Trophoblast cell (in vitro differentiated cells and primary cell): ENCODE results near the gene SCN1B.
"Not testable (repeated sequence)": the region's sequence is repeated elsewhere in the genome, so short reads cannot be mapped to it uniquely, and the experiment has no call there.

ENCODE experiments used
- DNase-seq, 2 donors: peaks; one replicate each; pipeline ENCODE4 v3.0.0-alpha.2; 2016
- H2AFZ ChIP-seq: 2 replicates; pipeline ENCODE4 v1.6.1; 2013; ENCODE audit warnings: low read length, moderate library complexity, mild to moderate bottlenecking; ENCODE audit not compliant: insufficient read depth, poor library complexity
- H2AK5ac ChIP-seq: 2 replicates; pipeline ENCODE4 v1.6.1; 2013; ENCODE audit warnings: mild to moderate bottlenecking, low read length
- H2BK120ac ChIP-seq: 2 replicates; pipeline ENCODE4 v1.6.1; 2013; ENCODE audit warnings: low read length, mild to moderate bottlenecking, moderate library complexity; ENCODE audit not compliant: insufficient read depth, poor library complexity
- H2BK12ac ChIP-seq: 2 replicates; pipeline ENCODE4 v1.6.1; 2013; ENCODE audit warnings: mild to moderate bottlenecking, low read length, moderate library complexity
- H2BK5ac ChIP-seq: 2 replicates; pipeline ENCODE4 v1.6.1; 2013; ENCODE audit warnings: low read length, low read depth, moderate library complexity, mild to moderate bottlenecking; ENCODE audit not compliant: poor library complexity
- H3K14ac ChIP-seq: 2 replicates; pipeline ENCODE4 v1.6.1; 2013; ENCODE audit warnings: mild to moderate bottlenecking, low read length
- H3K18ac ChIP-seq: 2 replicates; pipeline ENCODE4 v1.6.1; 2013; ENCODE audit warnings: mild to moderate bottlenecking, low read length
- H3K23ac ChIP-seq: 2 replicates; pipeline ENCODE4 v1.6.1; 2013; ENCODE audit warnings: low read length
- H3K27ac ChIP-seq: 2 replicates; pipeline ENCODE4 v1.5.1; 2013; ENCODE audit warnings: low read depth, mild to moderate bottlenecking, inconsistent platforms, low read length, moderate library complexity
- H3K27me3 ChIP-seq: 2 replicates; pipeline ENCODE4 v1.6.1; 2013; ENCODE audit warnings: inconsistent platforms, mild to moderate bottlenecking, low read length, moderate library complexity; ENCODE audit not compliant: insufficient read depth
- H3K36me3 ChIP-seq, 2 experiments: 1 replicate in 1 of 2; 2 replicates in 1 of 2; pipeline ENCODE4 v1.6.1; 2013; ENCODE audit warnings: low read length in 2 of 2, mild to moderate bottlenecking in 2 of 2, moderate library complexity in 1 of 2; ENCODE audit not compliant: insufficient read depth in 2 of 2, control insufficient read depth in 1 of 2
- H3K4ac ChIP-seq: 2 replicates; pipeline ENCODE4 v1.6.1; 2013; ENCODE audit warnings: low read depth, mild to moderate bottlenecking, low read length, moderate library complexity
- H3K4me1 ChIP-seq, 2 experiments: 1 replicate in 1 of 2; 2 replicates in 1 of 2; pipeline ENCODE4 v1.6.1; 2013; ENCODE audit warnings: low read length in 2 of 2, mild to moderate bottlenecking in 2 of 2, moderate library complexity in 1 of 2; ENCODE audit not compliant: insufficient read depth in 2 of 2, control insufficient read depth in 1 of 2
- H3K4me2 ChIP-seq: 2 replicates; pipeline ENCODE4 v1.6.1; 2013; ENCODE audit warnings: inconsistent platforms, mild to moderate bottlenecking, low read length, moderate library complexity
- H3K4me3 ChIP-seq: 2 replicates; pipeline ENCODE4 v1.5.1; 2013; ENCODE audit warnings: mild to moderate bottlenecking, low read depth, low read length, inconsistent platforms
- H3K79me1 ChIP-seq: one replicate; pipeline ENCODE4 v1.6.1; 2013; ENCODE audit warnings: low read length
- H3K79me2 ChIP-seq: 2 replicates; pipeline ENCODE4 v1.6.1; 2013; ENCODE audit warnings: low read length, mild to moderate bottlenecking; ENCODE audit not compliant: control insufficient read depth, insufficient read depth, poor library complexity
- H3K9ac ChIP-seq: 2 replicates; pipeline ENCODE4 v1.6.1; 2013; ENCODE audit warnings: mild to moderate bottlenecking, low read length
- H3K9me3 ChIP-seq: 2 replicates; pipeline ENCODE4 v1.6.1; 2013; ENCODE audit warnings: low read depth, mild to moderate bottlenecking, control low read depth, inconsistent platforms, low read length; ENCODE audit not compliant: insufficient read depth
- H4K12ac ChIP-seq: 2 replicates; pipeline ENCODE4 v1.6.1; 2013; ENCODE audit warnings: low read depth, mild to moderate bottlenecking, low read length, moderate library complexity
- H4K8ac ChIP-seq: 2 replicates; pipeline ENCODE4 v1.6.1; 2013; ENCODE audit warnings: low read depth, mild to moderate bottlenecking, low read length, moderate library complexity
- H4K91ac ChIP-seq: one replicate; pipeline ENCODE4 v1.6.1; 2013; ENCODE audit warnings: low read depth, mild to moderate bottlenecking, low read length, moderate library complexity
- WGBS: extraction: QIAGEN DNeasy Blood & Tissue Kit; methylation state at CpG from one replicate; pipeline ENCODE4 v1.1.7; 2013; ENCODE audit warnings: missing lambda C conversion rate; ENCODE audit not compliant: insufficient read length, insufficient coverage; ENCODE audit errors: extremely low coverage; 5-methylcytosine and 5-hydroxymethylcytosine counted together

Gene SCN1B

GRCh38 chr19:35006999-35007365 lies 23.3 kb upstream of the SCN1B start:
- H2AK5ac ChIP-seq = no peak overlapping the region
- no peak overlapping the region for H4K8ac ChIP-seq
- H2AFZ ChIP-seq = no peak overlapping the region
- no peak overlapping the region for H3K14ac ChIP-seq
- no peaks in the 10 kb centered on the region for H3K27me3 ChIP-seq
- no peak for DNase-seq
- H2BK12ac ChIP-seq = no peak overlapping the region
- no peak overlapping the region for H3K4me3 ChIP-seq
- H3K9ac ChIP-seq = no peak overlapping the region
- WGBS = no CpG with 5 or more reads among the region's 5 CpGs
- H3K9me3 ChIP-seq = peaks cover 1% of the 10 kb centered on the region
- H3K4me2 ChIP-seq = no peak overlapping the region
- peaks cover 7% of the 10 kb centered on the region in 2 experiments for H3K4me1 ChIP-seq
- H2BK120ac ChIP-seq = no peak overlapping the region
- no peak overlapping the region for H4K12ac ChIP-seq
- no peak overlapping the region for H3K23ac ChIP-seq
- no peaks in the 10 kb centered on the region for H3K79me1 ChIP-seq
- no peak overlapping the region for H4K91ac ChIP-seq
- H3K36me3 ChIP-seq = peaks cover 47 to 53% of the 10 kb centered on the region in 2 experiments
- H2BK5ac ChIP-seq = no peak overlapping the region
- no peak overlapping the region for H3K4ac ChIP-seq
- H3K18ac ChIP-seq = peak overlapping the region; percentile 11
- H3K79me2 ChIP-seq = no peaks in the 10 kb centered on the region
- H3K27ac ChIP-seq = no peak overlapping the region

DNA sequence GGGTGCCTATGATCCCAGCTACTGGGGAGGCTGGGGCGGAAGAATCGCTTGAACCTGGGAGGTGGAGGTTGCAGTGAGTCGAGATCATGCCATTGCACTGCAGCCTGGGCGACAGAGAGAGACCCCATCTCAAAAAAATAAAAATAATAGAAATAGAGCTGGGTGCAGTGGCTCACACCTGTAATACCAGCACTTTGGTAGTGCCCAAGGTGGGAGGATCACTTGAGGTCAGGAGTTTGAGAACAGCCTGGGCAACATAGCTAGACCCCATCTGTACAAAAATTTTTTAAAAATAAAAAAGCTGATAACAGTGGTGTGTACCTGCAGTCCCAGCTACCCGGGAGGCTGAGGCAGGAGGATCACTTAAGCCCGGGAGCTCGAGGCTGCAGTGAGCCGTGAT lies 22.8 kb upstream of the SCN1B start:
- H3K27me3 ChIP-seq, H3K9ac ChIP-seq, H3K9me3 ChIP-seq, H3K79me1 ChIP-seq, H2AK5ac ChIP-seq, DNase-seq, H2BK5ac ChIP-seq, H4K8ac ChIP-seq, H3K18ac ChIP-seq, H3K27ac ChIP-seq, H3K4ac ChIP-seq, H3K4me1 ChIP-seq, H3K23ac ChIP-seq, H2BK12ac ChIP-seq, H2AFZ ChIP-seq, H2BK120ac ChIP-seq, H4K91ac ChIP-seq, H3K4me3 ChIP-seq, H3K79me2 ChIP-seq, H4K12ac ChIP-seq, H3K14ac ChIP-seq, H3K4me2 ChIP-seq: not testable (repeated sequence)
- peaks cover 51 to 55% of the 10 kb centered on the region in 2 experiments for H3K36me3 ChIP-seq
- no CpG with 5 or more reads among the region's 8 CpGs for WGBS

DNA sequence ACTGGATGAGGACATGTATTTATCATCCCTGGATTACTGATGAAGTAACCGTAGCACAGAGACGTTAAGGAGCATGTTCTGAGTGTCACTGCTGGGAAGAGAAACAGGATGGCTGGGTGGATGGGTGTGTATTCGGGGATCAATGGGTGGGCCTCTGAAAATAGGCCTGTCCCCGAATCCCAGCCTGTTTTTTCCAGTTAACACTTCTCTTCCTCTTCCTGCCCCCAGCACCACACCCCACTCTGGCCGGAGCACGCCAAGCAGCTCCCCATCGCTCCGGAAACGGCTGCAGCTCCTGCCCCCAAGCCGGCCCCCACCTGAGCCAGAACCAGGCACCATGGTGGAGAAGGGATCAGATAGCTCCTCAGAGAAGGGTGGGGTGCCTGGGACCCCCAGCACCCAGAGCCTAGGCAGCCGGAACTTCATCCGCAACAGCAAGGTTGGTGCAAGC lies 21.4 kb upstream of the SCN1B start:
- H2BK12ac ChIP-seq = no peak overlapping the region
- no peak overlapping the region for H3K27ac ChIP-seq
- no peak overlapping the region for H2BK120ac ChIP-seq
- peaks cover 58 to 60% of the 10 kb centered on the region in 2 experiments for H3K36me3 ChIP-seq
- no peak overlapping the region for H3K9ac ChIP-seq
- no peak overlapping the region for H2AK5ac ChIP-seq
- no peaks in the 10 kb centered on the region for H3K4me1 ChIP-seq
- no peak overlapping the region for H3K4ac ChIP-seq
- H3K9me3 ChIP-seq = peaks cover 1% of the 10 kb centered on the region
- H4K91ac ChIP-seq = no peak overlapping the region
- no peak overlapping the region for H3K4me2 ChIP-seq
- H4K12ac ChIP-seq = no peak overlapping the region
- WGBS = no CpG with 5 or more reads among the region's 12 CpGs
- no peaks in the 10 kb centered on the region for H3K27me3 ChIP-seq
- peak overlapping the region; percentile 6 for H3K18ac ChIP-seq
- no peaks in the 10 kb centered on the region for H3K79me1 ChIP-seq
- no peak overlapping the region for H2AFZ ChIP-seq
- H2BK5ac ChIP-seq = no peak overlapping the region
- H3K14ac ChIP-seq = no peak overlapping the region
- no peak overlapping the region for H4K8ac ChIP-seq
- H3K4me3 ChIP-seq = no peak overlapping the region
- DNase-seq = no peak
- no peaks in the 10 kb centered on the region for H3K79me2 ChIP-seq
- no peak overlapping the region for H3K23ac ChIP-seq

DNA sequence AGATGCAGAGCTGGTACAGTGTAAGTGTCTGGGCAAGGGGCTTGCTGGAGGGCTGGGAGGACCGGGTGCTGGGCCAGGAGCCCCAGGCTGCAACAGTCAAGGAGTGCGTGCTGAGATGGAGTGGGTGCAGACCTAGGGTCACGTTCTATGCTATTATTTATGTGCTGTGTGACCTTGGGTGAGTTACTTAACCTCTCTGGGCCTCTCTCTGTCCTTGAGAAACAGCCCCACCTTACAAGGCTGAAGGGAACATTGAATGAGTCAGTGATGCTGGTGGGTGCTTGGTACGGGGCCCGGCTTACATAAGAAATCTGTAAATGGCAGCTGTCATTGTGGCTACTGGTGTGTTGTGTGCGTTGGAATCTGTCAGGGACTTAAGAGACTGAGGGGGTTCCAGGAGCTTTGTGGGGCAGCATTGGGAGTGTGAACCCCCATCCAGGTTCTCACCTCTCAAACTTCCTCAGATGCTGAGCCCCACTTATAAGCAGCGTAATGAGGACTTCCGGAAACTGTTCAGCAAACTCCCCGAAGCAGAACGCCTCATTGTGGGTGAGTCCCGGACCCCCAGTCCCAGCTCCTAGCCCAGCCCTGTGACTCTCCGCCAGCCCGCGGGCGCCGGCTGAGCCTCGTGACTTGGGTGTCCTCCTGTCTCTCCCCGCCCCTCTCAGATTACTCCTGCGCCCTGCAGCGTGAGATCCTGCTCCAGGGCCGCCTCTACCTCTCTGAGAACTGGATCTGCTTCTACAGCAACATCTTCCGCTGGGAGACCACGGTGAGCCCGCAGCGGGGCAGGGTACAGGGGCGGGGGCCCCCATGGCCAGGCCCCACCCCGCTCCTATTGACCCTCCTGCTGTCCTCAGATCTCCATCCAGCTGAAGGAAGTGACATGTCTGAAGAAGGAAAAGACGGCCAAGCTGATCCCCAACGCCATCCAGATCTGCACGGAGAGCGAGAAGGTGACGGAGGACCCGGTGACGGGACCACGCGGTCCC lies 20.6 kb upstream of the SCN1B start:
- DNase-seq = peak in 1 of 2 donors; percentile 34
- no peak overlapping the region for H2BK120ac ChIP-seq
- no peak overlapping the region for H3K4me2 ChIP-seq
- peaks cover 1% of the 10 kb centered on the region for H3K9me3 ChIP-seq
- no peaks in the 10 kb centered on the region for H3K79me1 ChIP-seq
- H2BK5ac ChIP-seq = no peak overlapping the region
- H3K79me2 ChIP-seq = no peaks in the 10 kb centered on the region
- H3K36me3 ChIP-seq = peaks cover 58 to 66% of the 10 kb centered on the region in 2 experiments
- H3K4me1 ChIP-seq = no peaks in the 10 kb centered on the region
- H2AK5ac ChIP-seq = no peak overlapping the region
- no peak overlapping the region for H3K9ac ChIP-seq
- H3K27ac ChIP-seq = no peak overlapping the region
- H2AFZ ChIP-seq = no peak overlapping the region
- no peak overlapping the region for H3K18ac ChIP-seq
- no CpG with 5 or more reads among the region's 36 CpGs for WGBS
- H2BK12ac ChIP-seq = no peak overlapping the region
- H4K91ac ChIP-seq = no peak overlapping the region
- no peak overlapping the region for H3K4ac ChIP-seq
- H4K8ac ChIP-seq = no peak overlapping the region
- no peak overlapping the region for H3K23ac ChIP-seq
- H3K4me3 ChIP-seq = no peak overlapping the region
- H3K14ac ChIP-seq = no peak overlapping the region
- no peaks in the 10 kb centered on the region for H3K27me3 ChIP-seq
- H4K12ac ChIP-seq = no peak overlapping the region
